Measurements from ENCODE around the gene TNKS2. TPM values are rescaled to one million over a fixed set of nuclear protein-coding genes. Genes with fewer than 3 reads are reported as not detected.

TNKS2 gene
- total and polyA plus RNA-seq, 2 of the 13 experiments (the other 11 are each of a cell fraction or from before 2014, with no cell fraction given), result 15.2 to 19.4 TPM

DNA sequence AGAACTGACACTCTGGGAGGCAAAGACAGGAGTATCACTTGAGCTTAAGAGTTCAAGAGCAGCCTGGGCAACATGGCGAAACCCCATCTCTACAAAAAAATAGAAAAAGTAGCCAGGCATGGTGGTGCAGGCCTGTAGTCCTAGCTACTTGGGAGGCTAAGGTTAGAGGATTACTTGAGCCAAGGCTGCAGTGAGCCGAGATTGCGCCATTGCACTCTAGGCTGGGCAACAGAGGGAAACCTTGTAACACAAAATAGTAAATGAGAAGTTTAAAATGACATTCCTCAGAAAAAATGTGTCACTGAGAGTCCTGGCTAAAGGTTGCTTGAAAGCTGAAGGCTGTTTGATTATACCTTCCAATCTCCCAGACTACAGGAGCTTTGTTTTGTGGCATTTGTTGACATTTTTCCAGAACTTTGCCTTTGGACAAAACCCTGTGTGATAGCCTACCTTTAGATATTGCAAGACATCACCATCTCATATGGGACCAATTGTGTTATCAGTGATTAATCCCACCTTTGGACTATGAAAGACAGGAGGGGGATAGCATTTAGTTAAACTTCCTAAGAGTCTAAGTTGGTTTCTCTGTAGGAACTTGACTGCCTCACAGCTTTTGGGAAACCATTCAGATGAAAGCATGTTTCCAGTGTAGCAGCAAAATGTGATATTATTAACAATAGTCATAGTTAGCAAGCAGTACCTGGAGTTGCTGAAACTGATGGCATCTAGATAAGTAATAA lies 5.3 kb downstream of the TNKS2 start (continued):
- TF ChIP-seq IRF9 (CRISPR knock-in tag; IDR thresholded peaks at IDR 0.05; ENCODE audit: borderline replicate concordance), result no peak
- no peak; the same call in 1 of the 2 replicates for TF ChIP-seq NCOA2 (CRISPR knock-in tag; IDR thresholded peaks at IDR 0.05)
- TF ChIP-seq SIX4 (CRISPR knock-in tag; IDR thresholded peaks at IDR 0.05), result no peak
- TF ChIP-seq HNF4A (CRISPR knock-in tag; IDR thresholded peaks at IDR 0.05), result peak; percentile 40
- TF ChIP-seq SALL2 (CRISPR knock-in tag; IDR thresholded peaks at IDR 0.05), result no peak
- no peak for TF ChIP-seq RFX5 (IDR thresholded peaks at IDR 0.05; ENCODE audit: low read depth, low read length)
- no peak for TF ChIP-seq LCORL (IDR thresholded peaks at IDR 0.05)
- peak; percentile 31; the same call in 1 of the 2 replicates for TF ChIP-seq LCORL (CRISPR knock-in tag; IDR thresholded peaks at IDR 0.05)
- TF ChIP-seq SMAD9 (CRISPR knock-in tag; IDR thresholded peaks at IDR 0.05), result no peak
- TF ChIP-seq, protein P1, sequence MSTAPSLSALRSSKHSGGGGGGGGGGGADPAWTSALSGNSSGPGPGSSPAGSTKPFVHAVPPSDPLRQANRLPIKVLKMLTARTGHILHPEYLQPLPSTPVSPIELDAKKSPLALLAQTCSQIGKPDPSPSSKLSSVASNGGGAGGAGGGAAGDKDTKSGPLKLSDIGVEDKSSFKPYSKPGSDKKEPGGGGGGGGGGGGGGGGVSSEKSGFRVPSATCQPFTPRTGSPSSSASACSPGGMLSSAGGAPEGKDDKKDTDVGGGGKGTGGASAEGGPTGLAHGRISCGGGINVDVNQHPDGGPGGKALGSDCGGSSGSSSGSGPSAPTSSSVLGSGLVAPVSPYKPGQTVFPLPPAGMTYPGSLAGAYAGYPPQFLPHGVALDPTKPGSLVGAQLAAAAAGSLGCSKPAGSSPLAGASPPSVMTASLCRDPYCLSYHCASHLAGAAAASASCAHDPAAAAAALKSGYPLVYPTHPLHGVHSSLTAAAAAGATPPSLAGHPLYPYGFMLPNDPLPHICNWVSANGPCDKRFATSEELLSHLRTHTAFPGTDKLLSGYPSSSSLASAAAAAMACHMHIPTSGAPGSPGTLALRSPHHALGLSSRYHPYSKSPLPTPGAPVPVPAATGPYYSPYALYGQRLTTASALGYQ (CRISPR knock-in tag; IDR thresholded peaks at IDR 0.05), result no peak
- no peak for TF ChIP-seq DZIP1 (CRISPR knock-in tag; IDR thresholded peaks at IDR 0.05)
- no peak for TF ChIP-seq GABPB1 (CRISPR knock-in tag; IDR thresholded peaks at IDR 0.05)
- TF ChIP-seq FOXO4 (CRISPR knock-in tag; conservative IDR thresholded peaks at IDR 0.05), result 0 out of 2 replicates have a peak, but pooled peaks have one; percentile 56
- TF ChIP-seq ZNF280D (CRISPR knock-in tag; IDR thresholded peaks at IDR 0.05), result peak; percentile 93
- TF ChIP-seq PITX1 (CRISPR knock-in tag; IDR thresholded peaks at IDR 0.05), result 0 out of 2 replicates have a peak, but pooled peaks have one; percentile 7
- no peak for TF ChIP-seq DMAP1 (CRISPR knock-in tag; IDR thresholded peaks at IDR 0.05)
- no peak for TF ChIP-seq SRF (IDR thresholded peaks at IDR 0.05; ENCODE audit: low read depth, low read length)
- no peak for TF ChIP-seq ZNF577 (CRISPR knock-in tag; IDR thresholded peaks at IDR 0.05; ENCODE audit: borderline replicate concordance, low read depth)
- peak; percentile 75 for TF ChIP-seq ZMYM3 (CRISPR knock-in tag; IDR thresholded peaks at IDR 0.05)
- TF ChIP-seq ZNF296 (CRISPR knock-in tag; conservative IDR thresholded peaks at IDR 0.05), result no peak
- peak; percentile 22; the same call in 1 of the 2 replicates for TF ChIP-seq HOXA3 (CRISPR knock-in tag; IDR thresholded peaks at IDR 0.05)
